CD4-positive, alpha-beta memory T cell (primary cell): Measurements from ENCODE around the gene SLC25A23. TPM values are rescaled to one million over a fixed set of nuclear protein-coding genes. Genes with fewer than 3 reads are reported as not detected.

ENCODE experiments used
- CTCF ChIA-PET: fragments of 350-600 bp; sonication (Branson Sonifier 250); formaldehyde crosslinking; loops from one replicate; lab custom pipeline; 2021; ENCODE audit warnings: inconsistent platforms; ENCODE audit not compliant: partially characterized antibody; lab: Charles Lee
- POLR2A ChIA-PET: fragments of 350-600 bp; sonication (Branson Sonifier 250); formaldehyde crosslinking; loops from one replicate; lab custom pipeline; 2021; ENCODE audit not compliant: partially characterized antibody; lab: Charles Lee
- DNase-seq, 5 donors: peaks; one replicate each; pipeline versions ENCODE4 v3.0.0 to v3.0.0-alpha.2; 2020 to 2022; ENCODE audit warnings: mixed read lengths in 1 of 5
- H3K27ac ChIP-seq: one replicate; pipeline ENCODE4 v1.7.0; 2013; ENCODE audit warnings: low read depth, low read length
- H3K27me3 ChIP-seq: 2 replicates; pipeline ENCODE4 v1.7.0; 2013; ENCODE audit warnings: mild to moderate bottlenecking, low read length, moderate library complexity; ENCODE audit not compliant: insufficient read depth
- H3K36me3 ChIP-seq: 2 replicates; pipeline ENCODE4 v1.7.0; 2013; ENCODE audit warnings: mild to moderate bottlenecking, low read length, moderate library complexity; ENCODE audit not compliant: insufficient read depth
- H3K4me1 ChIP-seq: 2 replicates; pipeline ENCODE4 v1.7.0; 2013; ENCODE audit warnings: mild to moderate bottlenecking, low read length, moderate library complexity; ENCODE audit not compliant: insufficient read depth
- H3K4me3 ChIP-seq, 2 donors: one replicate each; pipeline ENCODE4 v1.7.0; 2013; ENCODE audit warnings: low read length in 2 of 2, mild to moderate bottlenecking in 1 of 2
- H3K9me3 ChIP-seq, 2 donors: one replicate each; pipeline ENCODE4 v1.7.0; 2013; ENCODE audit warnings: low read length in 2 of 2, control low read depth in 1 of 2; ENCODE audit not compliant: control insufficient read depth in 1 of 2
- H3K27ac Mint-ChIP-seq, 7 donors: one replicate each; pipeline ENCODE4 v1.8.0; 2020 to 2021; ENCODE audit warnings: mixed read lengths in 7 of 7, mild to moderate bottlenecking in 6 of 7, inconsistent platforms in 3 of 7, moderate library complexity in 3 of 7
- H3K27me3 Mint-ChIP-seq, 2 donors: one replicate each; pipeline ENCODE4 v1.8.0; 2020 to 2021; ENCODE audit warnings: mixed read lengths in 2 of 2
- H3K36me3 Mint-ChIP-seq, 2 donors: one replicate each; pipeline ENCODE4 v1.8.0; 2020 to 2021; ENCODE audit warnings: mixed read lengths in 2 of 2, inconsistent platforms in 1 of 2, mild to moderate bottlenecking in 1 of 2
- H3K4me1 Mint-ChIP-seq, 4 donors: one replicate each; pipeline ENCODE4 v1.8.0; 2020 to 2021; ENCODE audit warnings: mixed read lengths in 4 of 4, mild to moderate bottlenecking in 1 of 4
- H3K4me3 Mint-ChIP-seq, 8 donors: one replicate each; pipeline ENCODE4 v1.8.0; 2020 to 2021; ENCODE audit warnings: mixed read lengths in 8 of 8, mild to moderate bottlenecking in 7 of 8, moderate library complexity in 6 of 8, inconsistent platforms in 3 of 8
- H3K9me3 Mint-ChIP-seq, 8 donors: one replicate each; pipeline ENCODE4 v1.8.0; 2020 to 2021; ENCODE audit warnings: mixed read lengths in 8 of 8, mild to moderate bottlenecking in 5 of 8, inconsistent platforms in 3 of 8, moderate library complexity in 1 of 8
- intact Hi-C: fragments of 100-400 bp; cut with micrococcal nuclease; formaldehyde crosslinking; loops from one replicate; pipeline ENCODE4 v1.15.1; 2023
- polyA plus RNA-seq, 2 donors: library from polyadenylated mRNA; unstranded; fragments of 300-500 nt; fragmentation: Illumina TruSeq; gene quantifications; one replicate each; pipeline ENCODE4 v1.2.3, GENCODE V29; 2021
- total RNA-seq, 2 experiments: library from RNA; stranded (reverse); gene quantifications; one replicate each; pipeline ENCODE4 v1.2.3, GENCODE V29; 2021

Gene SLC25A23
- total and polyA plus RNA-seq, 4 experiments from 2014 or later, result 8.2 to 25.5 (median 24.6) TPM

- H3K27me3 ChIP-seq, result no peaks in the 10 kb centered on the region
- CTCF ChIA-PET, result interaction anchor here (1.0 to 1.1 kb wide), 3 partner anchors 92 to 438 kb away, joined by 3 read pairs; no protein-coding TSS in a partner anchor
- H3K27me3 Mint-ChIP-seq, result no peaks in the 10 kb centered on the region
- H3K4me3 ChIP-seq, result peak within 1 kb of the TSS; percentile 69 to 71
- intact Hi-C loops, result loop anchor here (10.0 kb wide), 1 partner anchor 80 kb away; the partner anchor contains the start of gene TUBB4A
- peaks cover 16 to 37% (median 29%) of the 10 kb centered on the region in 4 donors for H3K4me1 Mint-ChIP-seq
- peak within 1 kb of the TSS; percentile 90 to 99 (median 94) for H3K27ac Mint-ChIP-seq
- no peaks in the 10 kb centered on the region for H3K9me3 ChIP-seq
- H3K4me1 ChIP-seq, result peaks cover 39% of the 10 kb centered on the region
- peaks cover 13 to 38% of the 10 kb centered on the region in 2 donors for H3K36me3 Mint-ChIP-seq
- POLR2A ChIA-PET, result interaction anchor here (0.6 to 3.8 kb wide), 20 partner anchors 12 to 1633 kb away, joined by 3 to 30 read pairs (median 4); partner anchors contain the start of genes ALKBH7, CLPP, DENND1C and FEM1A
- peaks cover 0 to 2% (median 0%) of the 10 kb centered on the region in 8 donors for H3K9me3 Mint-ChIP-seq
- peak within 1 kb of the TSS; percentile 87 to 92 (median 89) for H3K4me3 Mint-ChIP-seq
- H3K27ac ChIP-seq, result peak within 1 kb of the TSS; percentile 66
- DNase-seq, result peak in 2 of 5 donors; percentile 13 to 47
- H3K36me3 ChIP-seq, result peaks cover 32% of the 10 kb centered on the region
Measured at GRCh38 chr19:6424195-6424938, 35.2 kb downstream of the SLC25A23 start, which contains the start of gene KHSRP. TSS of gene KHSRP (minus strand) at chr19:6424811. CDS start at chr19:6424701, 110 bp downstream.

DNA sequence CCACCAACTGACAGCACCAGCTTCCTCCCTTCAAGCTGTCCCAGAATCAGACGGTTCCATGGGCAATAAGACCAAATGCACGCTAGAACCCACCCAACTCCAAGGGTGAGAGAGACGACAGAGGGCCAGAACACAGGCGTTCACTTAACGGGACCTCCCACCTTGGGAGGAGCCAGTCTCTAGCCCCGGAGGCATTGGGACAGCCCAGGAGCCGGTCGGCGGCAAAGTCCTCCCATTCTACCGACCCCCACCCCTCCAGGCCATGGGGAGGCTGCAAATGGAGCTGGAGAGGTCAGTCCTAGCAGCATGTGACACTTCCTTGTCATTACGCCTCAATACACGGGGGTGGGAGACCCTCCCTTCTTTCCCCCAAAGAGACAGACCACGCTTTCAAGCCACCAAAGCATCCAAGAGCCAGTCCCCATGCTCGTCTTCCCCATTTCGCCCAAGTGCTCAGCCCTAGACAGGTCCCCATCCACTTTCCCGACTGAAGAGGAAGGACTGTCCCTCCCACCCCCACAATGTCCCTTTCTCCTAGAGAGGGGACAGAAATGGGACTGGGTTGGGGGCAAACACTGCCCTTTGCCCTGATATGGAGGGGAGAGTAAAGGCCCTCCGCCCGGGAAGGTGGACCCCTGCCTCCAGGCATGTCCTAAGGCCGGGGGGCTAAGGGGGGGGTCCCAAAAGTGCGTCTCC lies 35.9 kb downstream of the SLC25A23 start:
- ChIA-PET CTCF (no interaction called here), POLR2A (interaction anchor here (1.0 to 3.8 kb wide), 4 partner anchors 11 to 1632 kb away, joined by 3 to 30 read pairs (median 16); partner anchors contain the start of genes CLPP, FEM1A and GTF2F1)
- H3K9me3 ChIP-seq, result no peaks in the 10 kb centered on the region
- peaks cover 39% of the 10 kb centered on the region for H3K36me3 ChIP-seq
- peak overlapping the region; percentile 66 for H3K27ac ChIP-seq
- peaks cover 38% of the 10 kb centered on the region for H3K4me1 ChIP-seq
- intact Hi-C loops, result loop anchor here (10.0 kb wide), 1 partner anchor 81 kb away; the partner anchor contains the start of gene TUBB4A
- peaks cover 16 to 37% (median 29%) of the 10 kb centered on the region in 4 donors for H3K4me1 Mint-ChIP-seq
- peak in 1 of 5 donors; percentile 48 for DNase-seq
- H3K36me3 Mint-ChIP-seq, result peaks cover 13 to 46% of the 10 kb centered on the region in 2 donors
- no peaks in the 10 kb centered on the region for H3K27me3 ChIP-seq
- H3K9me3 Mint-ChIP-seq, result peaks cover 0 to 2% (median 0%) of the 10 kb centered on the region in 8 donors
- no peaks in the 10 kb centered on the region for H3K27me3 Mint-ChIP-seq
- H3K4me3 Mint-ChIP-seq, result peak overlapping the region; percentile 87 to 92 (median 89)
- peak overlapping the region; percentile 69 to 71 for H3K4me3 ChIP-seq
- H3K27ac Mint-ChIP-seq, result peak overlapping the region; percentile 86 to 94 (median 92)

- no peak overlapping the region for H3K4me3 ChIP-seq
- peaks cover 62% of the 10 kb centered on the region for H3K36me3 ChIP-seq
- no peak overlapping the region for H3K27ac ChIP-seq
- intact Hi-C loops, result loop anchor here (10.0 kb wide), 1 partner anchor 83 kb away; the partner anchor contains the start of gene TUBB4A
- H3K9me3 Mint-ChIP-seq, result peaks cover 0 to 3% (median 0%) of the 10 kb centered on the region in 8 donors
- no peaks in the 10 kb centered on the region for H3K27me3 ChIP-seq
- H3K4me1 Mint-ChIP-seq, result peaks cover 16 to 37% (median 29%) of the 10 kb centered on the region in 4 donors
- peak overlapping the region in 1 of 8 donors; percentile 39 for H3K4me3 Mint-ChIP-seq
- no peaks in the 10 kb centered on the region for H3K9me3 ChIP-seq
- H3K4me1 ChIP-seq, result peaks cover 37% of the 10 kb centered on the region
- H3K36me3 Mint-ChIP-seq, result peaks cover 16 to 59% of the 10 kb centered on the region in 2 donors
- no peaks in the 10 kb centered on the region for H3K27me3 Mint-ChIP-seq
- DNase-seq, result no peak
- ChIA-PET CTCF (interaction anchor here (1.1 kb wide), 1 partner anchor 9 kb away, joined by 3 read pairs; no protein-coding TSS in a partner anchor), POLR2A (interaction anchor here (1.0 to 1.7 kb wide), 2 partner anchors 11 to 27 kb away, joined by 3 to 4 read pairs; no protein-coding TSS in a partner anchor)
- peak overlapping the region in 3 of 7 donors; percentile 13 to 35 (median 17) for H3K27ac Mint-ChIP-seq
Measured at GRCh38 chr19:6421075-6422014, 38.2 kb downstream of the SLC25A23 start.

GRCh38 chr19:6418562-6418932 lies 41.0 kb downstream of the SLC25A23 start:
- DNase-seq, result no peak
- POLR2A ChIA-PET, result no interaction called here
- Histone ChIP-seq H3K4me1 (peaks cover 22% of the 10 kb centered on the region), H3K36me3 (peaks cover 80% of the 10 kb centered on the region), H3K9me3 (no peaks in the 10 kb centered on the region), H3K27ac (no peak overlapping the region), H3K4me3 (no peak overlapping the region), H3K27me3 (no peaks in the 10 kb centered on the region)
- no peak overlapping the region for H3K27ac Mint-ChIP-seq
- intact Hi-C loops, result no loop called here
- no peaks in the 10 kb centered on the region for H3K27me3 Mint-ChIP-seq
- CTCF ChIA-PET, result no interaction called here
- no peak overlapping the region for H3K4me3 Mint-ChIP-seq
- H3K4me1 Mint-ChIP-seq, result peaks cover 10 to 22% (median 17%) of the 10 kb centered on the region in 4 donors
- H3K36me3 Mint-ChIP-seq, result peaks cover 27 to 73% of the 10 kb centered on the region in 2 donors
- H3K9me3 Mint-ChIP-seq, result peaks cover 0 to 1% (median 0%) of the 10 kb centered on the region in 8 donors

DNA sequence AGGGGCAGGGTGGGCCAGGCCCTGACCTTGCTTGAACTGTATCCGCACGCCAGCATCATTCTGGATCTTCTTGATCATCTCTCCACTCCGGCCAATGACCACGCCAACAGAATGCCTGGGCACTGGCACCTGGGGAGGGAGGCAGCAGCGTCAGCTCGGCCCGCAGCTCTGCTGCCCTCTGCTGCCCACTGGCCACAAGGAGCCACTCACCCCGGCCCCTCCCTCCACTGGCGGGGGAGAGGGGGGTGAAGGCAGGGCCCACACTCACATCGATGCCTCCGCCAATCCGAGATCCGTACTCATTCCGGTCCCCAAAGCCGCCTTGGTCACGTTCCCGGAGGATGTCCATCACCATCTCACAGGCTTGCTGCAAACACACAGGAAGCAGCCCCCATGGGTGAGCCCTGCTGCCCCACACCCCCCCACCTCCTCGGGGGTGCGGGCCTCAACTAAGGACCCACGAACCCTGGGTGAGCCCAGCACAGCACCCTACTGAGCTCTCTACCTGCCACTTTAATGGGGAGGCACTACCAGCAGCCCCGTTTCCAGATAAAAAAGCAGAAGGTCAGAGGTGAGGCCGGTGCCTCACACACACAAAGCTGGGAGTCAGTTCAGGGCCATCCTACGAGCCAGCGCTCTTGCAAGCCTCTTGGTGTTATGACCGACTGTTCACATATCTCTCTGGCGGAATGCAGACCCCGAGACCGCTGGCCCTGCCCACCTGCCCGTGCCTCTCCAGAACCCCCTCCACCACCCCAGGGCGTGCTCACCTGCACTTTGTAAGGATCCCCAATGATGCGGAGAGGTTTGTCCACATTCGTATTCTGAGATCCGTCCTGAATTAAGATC lies 41.7 kb downstream of the SLC25A23 start:
- peaks cover 0 to 1% (median 0%) of the 10 kb centered on the region in 8 donors for H3K9me3 Mint-ChIP-seq
- no peak overlapping the region for H3K27ac Mint-ChIP-seq
- POLR2A ChIA-PET, result no interaction called here
- intact Hi-C loops, result no loop called here
- CTCF ChIA-PET, result no interaction called here
- no peak for DNase-seq
- Histone ChIP-seq H3K27me3 (no peaks in the 10 kb centered on the region), H3K36me3 (peaks cover 83% of the 10 kb centered on the region), H3K9me3 (no peaks in the 10 kb centered on the region), H3K4me1 (peaks cover 16% of the 10 kb centered on the region), H3K4me3 (no peak overlapping the region), H3K27ac (no peak overlapping the region)
- peaks cover 5 to 16% (median 11%) of the 10 kb centered on the region in 4 donors for H3K4me1 Mint-ChIP-seq
- no peaks in the 10 kb centered on the region for H3K27me3 Mint-ChIP-seq
- H3K4me3 Mint-ChIP-seq, result no peak overlapping the region
- H3K36me3 Mint-ChIP-seq, result peaks cover 33 to 69% of the 10 kb centered on the region in 2 donors
